GM08714 (cell line): Measurements from ENCODE around the gene DTWD2.

Experiments used
- H3K4me3 ChIP-seq: fragments of 200-500 bp; sonication (Bioruptor generic); 2 replicates; pipeline ENCODE4 v1.5.1; 2014; ENCODE audit warnings: mild to moderate bottlenecking, low read length, inconsistent platforms
- ZNF274 ChIP-seq: IDR thresholded peaks from 2 replicates; pipeline ENCODE4 v1.6.1; 2012; ENCODE audit warnings: mild to moderate bottlenecking, low read depth, low read length

Gene DTWD2

DNA sequence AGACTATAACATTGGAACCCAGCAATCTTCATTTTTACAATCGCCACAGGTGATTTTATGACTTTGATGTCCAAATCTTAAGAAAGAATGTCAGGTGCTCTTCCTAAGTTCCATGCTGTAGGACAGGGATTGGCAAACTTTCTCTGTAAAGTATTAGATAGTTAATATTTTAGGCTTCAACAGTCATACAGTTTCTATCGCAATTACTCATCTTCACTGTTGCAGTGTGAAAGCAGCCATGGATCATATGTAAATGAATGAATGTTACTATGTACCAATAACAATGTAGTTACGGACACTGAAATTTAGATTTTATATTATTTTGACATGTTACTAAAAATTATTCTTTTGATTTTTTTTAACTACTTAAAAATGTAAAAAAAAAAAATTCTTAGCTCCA lies 169.7 kb downstream of the DTWD2 start:
- no peak overlapping the region for H3K4me3 ChIP-seq
- no peak for TF ChIP-seq ZNF274

DNA sequence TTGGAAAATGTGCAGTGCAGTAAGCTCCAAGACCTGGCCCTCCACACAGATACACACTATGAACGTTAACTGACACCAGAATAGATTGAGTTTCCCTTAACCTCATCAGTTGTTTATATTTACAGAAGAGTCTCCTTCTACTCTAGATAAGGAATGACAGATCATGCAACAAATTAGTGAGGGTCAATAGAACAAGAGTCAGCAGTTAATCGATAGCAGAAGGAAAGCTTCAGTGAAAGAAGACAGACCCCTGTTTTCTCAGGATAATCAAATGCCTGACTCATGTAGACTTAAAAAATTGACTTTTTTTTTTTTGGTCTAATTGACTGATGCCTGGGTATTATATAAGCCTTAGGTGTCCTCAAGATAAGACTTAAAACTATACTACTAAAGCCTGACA lies 179.9 kb downstream of the DTWD2 start:
- no peak for TF ChIP-seq ZNF274
- no peak overlapping the region for H3K4me3 ChIP-seq

DNA sequence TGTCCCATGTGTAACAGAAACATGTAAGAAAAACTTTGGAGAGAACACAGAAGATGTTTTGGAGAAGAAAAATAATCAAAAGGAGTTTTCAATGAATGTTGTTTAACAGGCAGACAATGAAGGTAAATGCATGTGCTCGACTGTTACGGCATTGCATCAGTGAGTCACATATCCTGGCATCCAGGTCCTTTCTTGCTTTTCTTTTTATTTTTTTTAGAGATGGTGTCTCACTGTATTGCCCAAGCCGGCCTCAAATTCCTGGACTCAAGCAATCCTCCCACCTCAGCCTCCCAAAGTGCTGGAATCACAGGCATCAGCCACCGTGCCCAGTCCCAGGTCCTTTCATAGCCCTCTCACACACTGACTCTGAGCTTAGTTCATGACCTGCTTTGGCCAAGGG lies 181.8 kb downstream of the DTWD2 start:
- no peak for TF ChIP-seq ZNF274
- H3K4me3 ChIP-seq, result no peak overlapping the region

DNA sequence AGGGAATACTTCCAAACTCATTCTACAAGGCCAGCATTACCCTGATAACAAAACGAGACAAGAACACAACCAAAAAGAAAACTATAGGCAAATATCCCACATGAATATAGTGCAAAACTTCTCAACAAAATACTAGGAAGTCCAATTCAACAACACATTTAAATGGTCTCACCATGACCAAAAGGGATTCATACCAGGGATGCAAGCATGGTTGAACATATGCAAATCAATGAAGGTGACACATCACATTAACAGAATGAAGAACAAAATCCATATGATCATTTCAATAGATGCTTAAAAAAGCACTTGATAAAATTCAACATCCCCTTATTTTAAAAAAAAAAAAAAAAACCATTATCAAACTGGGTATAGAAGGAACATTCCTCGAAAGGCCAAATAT lies 186.0 kb downstream of the DTWD2 start:
- TF ChIP-seq ZNF274, result no peak
- H3K4me3 ChIP-seq, result no peak overlapping the region

DNA sequence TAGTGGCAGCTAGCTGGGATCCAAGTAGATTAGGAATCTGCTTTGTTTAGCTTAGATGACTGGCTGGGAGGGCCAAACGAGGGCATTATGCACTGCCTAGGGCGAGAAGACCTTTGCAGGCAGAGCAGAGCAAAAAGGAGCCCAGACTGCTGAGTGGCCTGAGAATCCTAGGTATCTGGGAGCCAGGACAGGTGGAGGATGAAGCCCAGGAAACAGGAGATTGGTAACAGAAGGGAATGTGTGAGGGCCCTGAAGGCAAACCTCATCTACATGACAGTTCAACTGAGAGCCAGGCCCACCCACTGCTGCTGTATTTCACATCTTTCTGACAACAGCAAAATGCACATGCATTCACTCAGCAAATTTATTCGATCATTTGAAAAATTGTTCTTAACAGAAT lies 192.3 kb downstream of the DTWD2 start:
- no peak overlapping the region for H3K4me3 ChIP-seq
- TF ChIP-seq ZNF274, result no peak

DNA sequence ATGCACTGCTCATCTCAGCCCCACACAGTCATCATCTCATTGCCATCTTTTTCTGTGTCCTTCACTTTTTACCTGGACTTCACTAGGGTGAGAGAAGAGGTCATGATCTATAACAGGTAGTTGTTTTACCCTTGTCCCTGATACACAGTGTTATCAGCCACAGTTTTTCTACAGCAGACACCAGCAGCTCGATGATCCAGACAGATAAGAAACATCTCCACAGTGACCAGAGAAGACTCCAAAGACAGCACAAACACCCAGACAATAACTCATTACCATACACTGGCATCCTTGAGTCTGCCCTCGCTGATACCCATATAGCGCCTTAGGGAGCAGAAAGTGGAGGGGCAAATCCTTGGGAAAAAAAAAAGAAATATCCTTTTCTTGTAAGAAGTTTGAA lies 194.1 kb downstream of the DTWD2 start:
- no peak overlapping the region for H3K4me3 ChIP-seq
- no peak for TF ChIP-seq ZNF274

DNA sequence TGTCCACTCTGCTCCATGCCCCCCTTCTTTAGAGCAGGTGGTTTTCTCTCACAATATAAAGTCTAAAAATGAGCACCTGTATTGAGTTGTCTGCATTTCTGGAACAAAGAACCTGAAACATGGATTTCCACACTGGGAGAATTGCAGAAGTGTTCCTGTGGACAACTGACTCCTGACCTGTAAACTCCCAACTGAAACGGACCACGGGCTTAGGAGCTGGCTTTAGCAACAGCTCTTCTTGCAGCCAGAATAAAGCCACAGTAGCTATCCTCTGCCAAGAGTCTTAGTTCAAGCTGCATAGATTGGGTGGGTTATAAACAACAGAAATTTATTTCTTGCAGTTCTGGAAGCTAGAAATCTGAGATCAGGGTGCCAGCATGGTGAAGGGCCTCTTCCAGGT lies 194.7 kb downstream of the DTWD2 start:
- TF ChIP-seq ZNF274, result no peak
- no peak overlapping the region for H3K4me3 ChIP-seq

DNA sequence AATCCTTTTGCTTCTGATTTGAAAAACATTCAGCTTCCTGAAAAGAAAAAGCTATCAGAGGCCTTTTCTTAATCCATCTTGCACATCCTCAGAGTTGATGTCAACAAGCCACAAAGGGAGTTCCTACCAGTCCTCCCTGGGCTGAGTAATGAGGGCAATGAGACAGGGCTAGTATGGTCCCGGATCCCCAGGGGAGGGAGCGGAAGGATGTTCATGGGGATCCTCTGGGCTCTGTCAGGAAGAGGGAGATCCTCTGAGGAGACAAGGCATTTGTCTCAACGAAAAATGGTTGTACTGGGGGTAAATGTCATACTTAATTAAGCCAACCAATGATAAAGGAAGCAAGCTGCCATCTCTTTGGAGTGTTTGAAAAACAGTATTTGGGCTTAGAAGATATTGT lies 195.3 kb downstream of the DTWD2 start:
- no peak overlapping the region for H3K4me3 ChIP-seq
- no peak for TF ChIP-seq ZNF274

DNA sequence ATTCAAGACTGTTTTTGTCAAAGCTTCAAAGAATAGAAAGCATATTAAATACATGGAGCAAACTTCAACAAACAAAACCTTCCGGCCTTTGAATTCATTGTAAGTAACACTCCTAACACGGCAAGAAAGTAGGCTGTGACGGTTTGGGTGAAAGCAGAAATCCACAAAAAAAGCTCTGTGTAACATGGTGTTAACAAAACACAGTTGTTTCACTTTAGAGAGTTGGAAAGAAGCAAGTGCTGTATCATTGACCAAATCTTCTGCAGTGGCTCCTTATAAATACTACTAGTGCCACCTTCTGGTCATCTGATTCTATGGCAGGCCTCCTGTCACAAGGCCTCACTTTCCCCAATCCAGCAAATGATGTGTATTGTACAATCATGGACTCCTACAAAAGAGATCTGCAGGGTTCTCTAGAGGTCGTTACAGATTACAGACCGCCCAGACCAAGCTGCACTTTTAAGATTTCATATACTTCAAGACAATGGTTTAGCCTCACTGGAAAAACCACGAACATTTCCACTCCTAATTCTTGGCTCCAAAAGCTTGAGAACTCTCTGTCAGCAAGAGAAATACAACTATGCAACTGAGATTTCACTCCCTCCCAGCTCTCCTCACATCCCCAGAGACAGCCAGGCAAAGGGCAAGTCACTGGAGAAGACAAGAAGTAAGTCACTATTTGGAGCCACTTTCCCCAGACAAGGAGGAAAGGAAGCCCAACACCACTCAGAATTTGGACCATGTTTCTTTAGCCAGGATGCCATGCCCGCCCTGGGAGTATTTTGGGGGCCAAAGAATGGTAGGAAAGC lies 196.2 kb downstream of the DTWD2 start:
- no peak for TF ChIP-seq ZNF274
- no peak overlapping the region for H3K4me3 ChIP-seq

DNA sequence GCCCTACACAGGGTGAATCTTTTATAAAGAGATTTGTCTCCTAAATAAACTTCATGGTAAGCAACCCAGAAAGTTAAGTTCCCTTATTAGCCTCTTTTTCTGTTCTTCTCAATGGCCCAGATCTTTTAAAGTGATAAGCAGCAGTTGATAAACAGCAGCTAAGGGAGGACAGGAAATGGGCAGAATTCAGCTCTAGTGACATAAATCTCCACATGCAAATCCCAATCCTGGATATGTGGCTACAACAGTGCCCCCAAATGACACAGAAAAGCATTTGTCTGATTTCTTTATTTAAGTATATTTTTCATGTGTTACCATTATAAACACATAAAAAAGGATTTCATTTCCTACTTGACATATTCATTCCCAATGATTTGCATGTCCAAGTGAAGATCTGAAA lies 199.0 kb downstream of the DTWD2 start:
- no peak overlapping the region for H3K4me3 ChIP-seq
- TF ChIP-seq ZNF274, result no peak

DNA sequence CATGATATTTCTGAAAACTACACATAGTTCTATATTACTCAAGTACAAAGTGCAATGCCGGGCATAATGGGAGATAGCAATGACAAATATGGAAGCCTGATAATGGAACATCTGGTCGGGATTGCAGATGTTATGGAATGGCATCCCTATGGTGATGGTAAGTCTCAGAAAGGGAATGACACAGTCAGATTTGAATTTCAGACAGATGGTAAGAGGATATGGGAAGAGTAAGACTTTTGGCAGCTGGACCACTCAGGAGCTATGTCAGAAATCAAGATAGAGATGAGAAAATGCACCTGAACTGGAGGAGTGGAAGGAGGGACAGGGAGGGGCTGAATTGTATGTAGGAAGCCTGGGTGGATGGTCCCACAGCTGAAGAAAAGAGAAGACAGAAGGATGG lies 200.0 kb downstream of the DTWD2 start:
- no peak overlapping the region for H3K4me3 ChIP-seq
- TF ChIP-seq ZNF274, result no peak
